Osteocyte (in vitro differentiated cells): ENCODE results near the gene LRRC14B. TPM values are rescaled to one million over a fixed set of nuclear protein-coding genes. Genes with fewer than 3 reads are reported as not detected.

Experiments
- DNase-seq: peaks from one replicate; pipeline ENCODE4 v3.0.0; 2021; ENCODE audit warnings: mixed read lengths; ENCODE audit not compliant: unreplicated experiment; ENCODE audit errors: extremely low spot score
- H3K27ac Mint-ChIP-seq: one replicate; pipeline ENCODE4 v1.8.0; 2021; ENCODE audit warnings: mild to moderate bottlenecking, mixed read lengths; ENCODE audit not compliant: unreplicated experiment
- H3K27me3 Mint-ChIP-seq: one replicate; pipeline ENCODE4 v1.8.0; 2021; ENCODE audit warnings: mixed read lengths; ENCODE audit not compliant: unreplicated experiment
- H3K36me3 Mint-ChIP-seq: one replicate; pipeline ENCODE4 v1.8.0; 2021; ENCODE audit warnings: mixed read lengths; ENCODE audit not compliant: unreplicated experiment
- H3K4me1 Mint-ChIP-seq: one replicate; pipeline ENCODE4 v1.8.0; 2021; ENCODE audit warnings: mixed read lengths; ENCODE audit not compliant: unreplicated experiment
- H3K4me3 Mint-ChIP-seq: one replicate; pipeline ENCODE4 v1.8.0; 2021; ENCODE audit warnings: mild to moderate bottlenecking, moderate library complexity, mixed read lengths; ENCODE audit not compliant: unreplicated experiment
- H3K9me3 Mint-ChIP-seq: one replicate; pipeline ENCODE4 v1.8.0; 2021; ENCODE audit warnings: mixed read lengths; ENCODE audit not compliant: unreplicated experiment
- total RNA-seq: library from RNA; stranded (reverse); gene quantifications from 2 replicates; pipeline ENCODE4 v1.2.1, GENCODE V29; 2021
- TF ChIP-seq, protein P1 (sequence below): fragments of 200-600 bp; sonication (generic); IDR thresholded peaks from 2 replicates; pipeline ENCODE4 v1.5.0; 2021; ENCODE audit warnings: antibody characterized with exemption, mild to moderate bottlenecking, moderate library complexity

LRRC14B gene
- total RNA-seq, 1 donor from 2014 or later: not detected

DNA sequence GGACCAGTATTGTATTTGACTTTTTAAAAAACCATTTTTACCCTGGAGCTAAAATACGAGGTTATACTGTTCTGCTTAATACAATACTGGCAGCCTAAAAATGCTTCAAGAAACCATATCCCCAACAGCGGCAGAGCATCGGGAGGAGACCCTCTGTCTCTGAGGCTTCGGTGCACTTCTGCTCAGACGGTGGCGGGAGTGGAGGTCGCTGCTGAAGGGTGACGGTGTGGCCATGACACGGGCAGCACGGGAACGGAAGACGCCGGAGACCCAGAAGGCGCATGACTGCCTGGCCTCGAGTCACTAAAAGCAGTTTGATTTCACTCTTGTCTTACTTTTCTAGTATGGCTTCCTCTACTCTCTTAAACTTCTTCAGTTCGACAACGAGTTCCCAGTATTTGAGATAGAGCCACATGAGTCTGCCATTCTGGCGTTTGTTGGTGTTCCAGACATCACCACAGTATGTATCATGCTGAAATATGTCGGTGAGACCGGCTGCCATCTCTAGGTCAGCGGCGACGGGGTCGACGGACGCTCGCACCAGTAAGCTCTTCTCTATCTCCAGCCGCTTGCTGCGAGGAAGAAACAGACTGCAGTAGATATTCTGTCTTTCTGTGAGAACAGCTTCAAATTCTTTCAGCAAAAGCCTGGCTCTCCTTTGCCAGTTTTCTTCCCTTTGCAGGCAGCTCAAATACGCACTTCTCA is 13.8 kb downstream of the LRRC14B start:
- no peaks in the 10 kb centered on the region for H3K9me3 Mint-ChIP-seq
- no peak overlapping the region for H3K27ac Mint-ChIP-seq
- H3K4me3 Mint-ChIP-seq: no peak overlapping the region
- TF ChIP-seq, protein P1, sequence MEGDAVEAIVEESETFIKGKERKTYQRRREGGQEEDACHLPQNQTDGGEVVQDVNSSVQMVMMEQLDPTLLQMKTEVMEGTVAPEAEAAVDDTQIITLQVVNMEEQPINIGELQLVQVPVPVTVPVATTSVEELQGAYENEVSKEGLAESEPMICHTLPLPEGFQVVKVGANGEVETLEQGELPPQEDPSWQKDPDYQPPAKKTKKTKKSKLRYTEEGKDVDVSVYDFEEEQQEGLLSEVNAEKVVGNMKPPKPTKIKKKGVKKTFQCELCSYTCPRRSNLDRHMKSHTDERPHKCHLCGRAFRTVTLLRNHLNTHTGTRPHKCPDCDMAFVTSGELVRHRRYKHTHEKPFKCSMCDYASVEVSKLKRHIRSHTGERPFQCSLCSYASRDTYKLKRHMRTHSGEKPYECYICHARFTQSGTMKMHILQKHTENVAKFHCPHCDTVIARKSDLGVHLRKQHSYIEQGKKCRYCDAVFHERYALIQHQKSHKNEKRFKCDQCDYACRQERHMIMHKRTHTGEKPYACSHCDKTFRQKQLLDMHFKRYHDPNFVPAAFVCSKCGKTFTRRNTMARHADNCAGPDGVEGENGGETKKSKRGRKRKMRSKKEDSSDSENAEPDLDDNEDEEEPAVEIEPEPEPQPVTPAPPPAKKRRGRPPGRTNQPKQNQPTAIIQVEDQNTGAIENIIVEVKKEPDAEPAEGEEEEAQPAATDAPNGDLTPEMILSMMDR: no peak
- no peak for DNase-seq
- H3K27me3 Mint-ChIP-seq: no peaks in the 10 kb centered on the region
- H3K36me3 Mint-ChIP-seq: peaks cover 35% of the 10 kb centered on the region
- peaks cover 9% of the 10 kb centered on the region for H3K4me1 Mint-ChIP-seq

DNA sequence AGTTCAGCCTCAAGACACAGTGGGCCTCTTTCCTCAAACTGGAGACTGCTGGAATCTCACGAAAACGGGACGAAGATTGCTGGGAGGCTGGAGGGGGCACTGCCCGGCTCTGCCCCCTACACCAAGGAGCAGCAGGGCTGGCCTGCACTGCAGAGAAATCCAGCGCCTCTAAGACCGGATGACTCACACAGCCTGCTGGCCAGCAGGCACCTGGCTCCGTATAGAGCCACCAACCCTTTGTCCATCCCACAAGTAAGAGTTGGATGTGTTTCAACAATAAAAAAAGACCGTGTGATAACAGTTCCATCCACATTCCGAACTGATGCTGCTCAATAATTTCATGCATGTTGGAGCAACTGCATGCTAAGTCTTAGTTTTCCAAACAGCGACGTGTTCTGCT is 15.1 kb downstream of the LRRC14B start:
- DNase-seq: no peak
- Mint-ChIP-seq H3K27me3 (no peaks in the 10 kb centered on the region), H3K4me1 (peaks cover 12% of the 10 kb centered on the region), H3K27ac (no peak overlapping the region), H3K9me3 (no peaks in the 10 kb centered on the region), H3K36me3 (peaks cover 35% of the 10 kb centered on the region), H3K4me3 (no peak overlapping the region)
- TF ChIP-seq, protein P1: no peak

DNA sequence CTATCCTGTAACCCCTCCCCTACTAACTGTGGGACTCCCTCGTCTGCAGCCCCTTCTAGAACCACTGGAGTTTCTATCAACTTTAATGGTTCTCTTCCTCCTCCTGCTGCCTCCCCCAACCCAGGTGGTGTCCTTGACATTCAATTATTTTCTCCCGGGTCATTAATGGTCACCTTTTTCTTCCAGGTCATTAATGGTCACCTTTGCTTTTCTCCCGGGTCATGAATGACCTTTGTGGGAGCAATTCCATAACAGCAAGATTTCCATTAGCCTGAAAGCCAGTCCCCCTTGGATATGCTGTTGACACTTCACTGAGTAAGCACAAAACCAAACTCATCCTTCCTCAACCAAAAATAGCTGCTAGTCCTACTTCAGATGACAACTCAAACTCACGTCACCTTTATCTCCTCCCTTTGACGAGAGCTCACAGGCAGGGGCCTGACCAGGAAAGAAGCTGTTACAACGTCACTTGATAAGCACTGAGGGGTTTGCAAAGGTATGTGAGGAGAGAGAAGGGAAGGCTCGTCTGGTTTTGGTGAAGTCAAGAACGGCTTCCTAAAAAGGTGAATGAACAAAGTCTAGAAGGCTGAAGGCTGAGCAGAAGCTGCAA is 15.7 kb downstream of the LRRC14B start:
- Mint-ChIP-seq H3K27me3 (no peaks in the 10 kb centered on the region), H3K4me3 (no peak overlapping the region), H3K36me3 (peaks cover 35% of the 10 kb centered on the region), H3K9me3 (no peaks in the 10 kb centered on the region), H3K27ac (no peak overlapping the region), H3K4me1 (peaks cover 12% of the 10 kb centered on the region)
- TF ChIP-seq, protein P1: no peak
- DNase-seq: no peak

DNA sequence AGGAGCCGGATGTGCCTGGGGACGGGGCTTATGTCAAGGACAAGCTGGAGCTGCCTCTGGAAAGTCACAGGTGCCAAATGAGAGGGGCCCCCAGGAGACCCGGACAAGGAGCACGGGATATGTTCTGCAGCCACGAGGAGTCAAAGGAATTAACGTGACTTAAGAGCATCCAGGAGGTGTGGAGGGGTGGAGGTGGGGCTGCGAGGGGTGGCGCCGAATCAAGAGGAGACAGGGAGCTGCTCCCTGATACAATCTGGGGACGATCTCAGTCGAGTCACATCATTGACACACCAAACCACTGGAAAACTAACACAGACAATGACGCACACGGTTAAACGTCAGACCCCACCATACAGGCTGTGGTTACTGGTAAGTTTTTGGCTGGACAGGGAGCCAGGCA is 16.3 kb downstream of the LRRC14B start:
- no peak for DNase-seq
- Mint-ChIP-seq H3K9me3 (no peaks in the 10 kb centered on the region), H3K27ac (no peak overlapping the region)

More for the DNA sequence above, 16.3 kb downstream of the LRRC14B start:
- Mint-ChIP-seq H3K27me3 (no peaks in the 10 kb centered on the region), H3K36me3 (peaks cover 33% of the 10 kb centered on the region), H3K4me3 (no peak overlapping the region), H3K4me1 (peaks cover 12% of the 10 kb centered on the region)
- TF ChIP-seq, protein P1: no peak
